Measurements from ENCODE around the gene ITPRIPL1.

- no peak for TF ChIP-seq CTCF (conservative IDR thresholded peaks at IDR 0.05; ENCODE audit: low read length)
- TF ChIP-seq EZH2phosphoT487 (IDR thresholded peaks at IDR 0.05; ENCODE audit: borderline replicate concordance, low read depth, low read length) = no peak
Observed at GRCh38 chr2:96301865-96302264, 23.3 kb upstream of the ITPRIPL1 start.
